BLaER1 treated with 17β-estradiol and CSF1 and Interleukin-3, amounts not matched to agents 10 nM and 100 nM (cell line): ENCODE data around the gene KIAA2012.

Experiments used
- H3K27ac ChIP-seq, 11 experiments: shearing (Covaris generic); formaldehyde crosslinking; 2 replicates each; pipeline ENCODE4 v1.8.1; 2022
- H3K27me3 ChIP-seq, 11 experiments: shearing (Covaris generic); formaldehyde crosslinking; 2 replicates each; pipeline ENCODE4 v1.8.1; 2022
- H3K36me3 ChIP-seq, 11 experiments: shearing (Covaris generic); formaldehyde crosslinking; 2 replicates each; pipeline ENCODE4 v1.8.1; 2022
- H3K4me1 ChIP-seq, 10 experiments: shearing (Covaris generic); formaldehyde crosslinking; 2 replicates each; pipeline ENCODE4 v1.8.1; 2022
- H3K4me2 ChIP-seq, 11 experiments: shearing (Covaris generic); formaldehyde crosslinking; 2 replicates each; pipeline ENCODE4 v1.8.1; 2022
- H3K4me3 ChIP-seq, 10 experiments: shearing (Covaris generic); formaldehyde crosslinking; 2 replicates each; pipeline ENCODE4 v1.8.1; 2022
- H3K9ac ChIP-seq, 11 experiments: shearing (Covaris generic); formaldehyde crosslinking; 2 replicates each; pipeline ENCODE4 v1.8.1; 2022
- H3K9me3 ChIP-seq, 11 experiments: shearing (Covaris generic); formaldehyde crosslinking; replicated peaks in 1 of 11; 2 replicates each; pipeline ENCODE4 v1.8.1; 2022
- H4K20me1 ChIP-seq, 11 experiments: shearing (Covaris generic); formaldehyde crosslinking; 2 replicates each; pipeline ENCODE4 v1.8.1; 2022
- Cebpa-rat ChIP-seq, 11 experiments: shearing (Covaris generic); IDR thresholded peaks; 2 replicates each; pipeline ENCODE4 v1.8.1; 2022

KIAA2012 gene

DNA sequence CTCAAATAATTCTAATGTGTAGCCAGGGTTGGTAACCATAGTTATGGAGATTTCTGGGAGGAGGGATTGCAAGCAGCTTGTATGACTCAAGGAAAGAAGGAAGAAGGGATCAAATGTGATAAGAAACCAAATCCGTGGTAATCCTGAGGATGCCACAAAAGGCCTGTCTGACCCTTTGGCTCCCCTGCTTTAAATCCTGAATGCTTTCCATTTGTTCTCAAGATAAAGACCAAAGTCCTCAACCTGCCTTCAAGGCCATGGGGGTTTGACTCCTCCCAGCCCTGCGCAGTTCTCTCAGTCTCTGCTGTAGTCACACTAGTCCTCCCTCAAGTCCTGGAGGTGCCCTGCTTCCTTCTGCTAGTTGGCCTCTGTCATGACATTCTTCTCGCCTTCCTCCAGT lies 91.4 kb downstream of the KIAA2012 start:
- no peak for TF ChIP-seq Cebpa-rat (IDR thresholded peaks at IDR 0.05)
- no peaks in the 10 kb centered on the region for H4K20me1 ChIP-seq
- no peaks in the 10 kb centered on the region for H3K36me3 ChIP-seq
- no peaks in the 10 kb centered on the region for H3K27me3 ChIP-seq
- no peak overlapping the region for H3K9ac ChIP-seq
- H3K4me2 ChIP-seq: no peak overlapping the region
- H3K4me1 ChIP-seq: peaks cover 0 to 11% (median 0%) of the 10 kb centered on the region in 10 experiments; a peak in 7 of 20 replicates
- no peaks in the 10 kb centered on the region for H3K9me3 ChIP-seq
- H3K4me3 ChIP-seq: no peak overlapping the region
- H3K27ac ChIP-seq: no peak overlapping the region

DNA sequence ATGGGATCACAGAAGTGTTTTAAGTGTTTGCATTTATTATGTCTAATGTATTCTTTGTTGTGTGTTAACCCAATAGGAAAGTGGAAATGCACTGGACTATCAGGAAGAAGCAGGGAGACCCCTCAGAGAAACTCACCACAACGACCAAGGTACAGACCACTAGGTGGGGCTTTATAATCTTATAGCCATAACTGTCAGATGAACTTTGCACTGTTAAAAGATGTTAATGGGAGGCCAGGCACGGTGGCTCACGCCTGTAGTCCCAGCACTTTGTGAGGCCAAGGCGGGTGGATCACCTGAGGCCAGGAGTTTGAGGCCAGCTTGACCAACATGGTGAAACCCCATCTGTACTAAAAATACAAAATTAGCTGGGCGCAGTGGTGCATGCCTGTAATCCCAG lies 92.2 kb downstream of the KIAA2012 start:
- H4K20me1 ChIP-seq: no peaks in the 10 kb centered on the region
- H3K27ac ChIP-seq: no peak overlapping the region
- no peak for TF ChIP-seq Cebpa-rat (IDR thresholded peaks at IDR 0.05)
- no peak overlapping the region for H3K9ac ChIP-seq
- H3K4me2 ChIP-seq: no peak overlapping the region
- no peak overlapping the region for H3K4me3 ChIP-seq
- no peaks in the 10 kb centered on the region for H3K36me3 ChIP-seq
- H3K27me3 ChIP-seq: peaks cover 0 to 2% (median 0%) of the 10 kb centered on the region in 11 experiments; a peak in 3 of 22 replicates
- no peaks in the 10 kb centered on the region for H3K9me3 ChIP-seq
- peaks cover 0 to 11% (median 0%) of the 10 kb centered on the region in 10 experiments; a peak in 7 of 20 replicates for H3K4me1 ChIP-seq

DNA sequence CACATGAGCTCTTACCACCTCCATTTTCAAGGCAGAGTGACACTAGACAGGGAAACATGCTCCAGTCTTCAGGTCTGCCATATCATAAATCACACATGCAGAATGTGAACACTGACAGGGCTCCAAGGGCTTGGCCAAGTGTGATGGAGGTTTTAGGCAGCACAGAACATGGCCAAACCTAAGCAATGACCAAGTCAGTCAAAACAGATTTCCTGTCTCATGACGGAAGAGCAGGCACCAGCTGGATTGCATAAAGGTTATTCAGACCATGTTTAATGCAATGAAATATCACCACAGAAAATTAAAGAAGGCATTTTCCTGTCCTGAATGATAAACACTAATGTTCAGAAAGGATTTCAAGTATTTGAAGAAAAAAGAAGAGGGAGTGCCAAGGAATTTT lies 92.9 kb downstream of the KIAA2012 start:
- Histone ChIP-seq H3K27me3 (peaks cover 6 to 10% (median 7%) of the 10 kb centered on the region in 11 experiments; a peak in 21 of 22 replicates), H3K36me3 (no peaks in the 10 kb centered on the region), H3K4me1 (peaks cover 0 to 8% (median 0%) of the 10 kb centered on the region in 10 experiments; a peak in 7 of 20 replicates), H4K20me1 (no peaks in the 10 kb centered on the region), H3K4me3 (no peak overlapping the region), H3K4me2 (no peak overlapping the region), H3K27ac (no peak overlapping the region), H3K9ac (no peak overlapping the region), H3K9me3 (no peaks in the 10 kb centered on the region)
- no peak for TF ChIP-seq Cebpa-rat (IDR thresholded peaks at IDR 0.05)

DNA sequence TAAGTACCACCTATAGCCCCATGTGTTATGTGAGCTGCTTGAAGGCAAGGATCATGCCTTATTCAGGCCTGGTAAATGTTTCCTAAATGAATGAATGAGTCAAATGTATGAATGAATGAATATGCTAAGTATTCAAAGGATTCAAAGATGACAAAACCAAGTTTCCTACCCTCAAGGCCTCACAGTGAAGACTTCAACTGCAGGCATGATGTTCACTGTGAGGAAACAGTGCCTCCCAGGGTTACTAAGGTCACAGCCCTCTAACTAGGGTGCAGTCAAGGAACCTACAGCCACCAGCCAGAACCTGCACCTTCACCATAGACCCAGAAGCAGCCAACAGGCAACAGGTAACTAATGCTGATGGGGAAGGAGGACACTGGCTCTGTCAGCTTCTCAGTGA lies 96.1 kb downstream of the KIAA2012 start:
- H3K9ac ChIP-seq: no peak overlapping the region
- peaks cover 0 to 29% (median 0%) of the 10 kb centered on the region in 10 experiments; a peak in 7 of 20 replicates for H3K4me1 ChIP-seq
- H3K9me3 ChIP-seq: no peaks in the 10 kb centered on the region
- TF ChIP-seq Cebpa-rat (IDR thresholded peaks at IDR 0.05): no peak
- no peak overlapping the region for H3K4me3 ChIP-seq
- H3K27me3 ChIP-seq: peaks cover 13 to 23% (median 20%) of the 10 kb centered on the region in 11 experiments
- no peaks in the 10 kb centered on the region for H4K20me1 ChIP-seq
- no peak overlapping the region for H3K4me2 ChIP-seq
- H3K36me3 ChIP-seq: no peaks in the 10 kb centered on the region
- no peak overlapping the region for H3K27ac ChIP-seq

DNA sequence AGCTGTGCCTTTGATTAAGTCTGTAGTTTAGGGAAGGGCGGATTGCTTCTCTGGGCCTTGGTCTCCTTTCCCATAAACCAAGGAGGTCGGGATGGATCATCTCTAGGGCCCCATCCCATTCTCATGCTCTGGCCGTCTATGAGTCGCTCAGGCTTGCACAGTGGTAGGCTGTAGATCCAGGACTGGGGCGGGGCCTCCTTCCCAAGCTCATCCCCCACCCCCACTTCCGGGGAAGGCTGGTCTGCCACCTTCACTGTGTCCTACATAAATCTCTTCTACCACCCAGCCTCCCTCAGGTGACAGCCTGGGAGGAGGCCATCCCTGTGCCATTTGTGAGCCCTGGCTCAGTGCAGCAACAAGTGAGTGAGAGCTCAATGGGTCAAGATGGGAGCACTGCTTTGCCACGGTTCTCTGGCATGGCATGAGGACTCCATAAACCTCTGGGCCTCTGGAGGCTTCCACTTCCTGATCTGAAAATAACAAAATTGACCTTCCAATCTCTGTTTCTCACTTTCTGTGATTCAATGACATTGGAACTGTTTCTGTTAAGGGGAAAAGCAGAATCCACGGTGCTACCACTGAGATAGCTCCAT lies 96.9 kb downstream of the KIAA2012 start:
- H3K9me3 ChIP-seq: no peaks in the 10 kb centered on the region
- H3K4me1 ChIP-seq: peaks cover 0 to 29% (median 0%) of the 10 kb centered on the region in 10 experiments; a peak in 7 of 20 replicates
- no peak overlapping the region for H3K9ac ChIP-seq
- no peak overlapping the region for H3K4me2 ChIP-seq
- TF ChIP-seq Cebpa-rat (IDR thresholded peaks at IDR 0.05): no peak
- H4K20me1 ChIP-seq: no peaks in the 10 kb centered on the region
- no peaks in the 10 kb centered on the region for H3K36me3 ChIP-seq
- peaks cover 13 to 23% (median 20%) of the 10 kb centered on the region in 11 experiments for H3K27me3 ChIP-seq
- H3K27ac ChIP-seq: no peak overlapping the region
- no peak overlapping the region for H3K4me3 ChIP-seq

DNA sequence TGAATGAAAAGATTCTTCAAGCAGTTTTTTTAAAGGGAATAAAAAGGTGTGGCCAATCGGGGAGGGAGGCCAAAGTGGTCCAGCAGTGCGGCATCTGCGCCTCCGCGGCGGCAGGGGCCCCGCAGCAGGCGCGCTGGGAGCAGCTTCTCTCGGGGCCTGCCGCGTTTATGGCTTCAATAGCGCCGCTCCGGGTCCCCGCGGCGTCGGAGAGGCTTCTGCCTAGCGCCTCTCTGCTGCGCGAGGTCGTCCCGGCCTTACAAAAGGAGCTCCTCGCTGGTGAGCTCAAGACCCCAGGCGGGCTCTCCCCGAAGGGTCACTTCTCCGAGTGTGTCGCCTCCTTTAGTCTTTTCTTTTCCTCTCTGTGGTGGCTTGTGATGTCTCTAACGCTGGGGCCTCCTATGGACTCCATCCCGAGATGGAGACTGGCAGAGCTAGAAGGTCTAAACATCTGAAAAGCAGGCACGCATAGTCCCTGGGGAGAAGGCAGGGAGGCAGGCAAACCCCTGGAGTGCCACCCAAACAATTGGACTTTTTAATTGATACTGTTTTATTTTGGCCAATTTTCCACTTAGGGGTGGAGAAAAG lies 98.3 kb downstream of the KIAA2012 start:
- H3K4me3 ChIP-seq: no peak overlapping the region
- TF ChIP-seq Cebpa-rat (IDR thresholded peaks at IDR 0.05): no peak
- H3K9ac ChIP-seq: no peak overlapping the region
- no peak overlapping the region for H3K27ac ChIP-seq
- peaks cover 13 to 23% (median 20%) of the 10 kb centered on the region in 11 experiments for H3K27me3 ChIP-seq
- H3K4me1 ChIP-seq: peaks cover 0 to 29% (median 0%) of the 10 kb centered on the region in 10 experiments; a peak in 7 of 20 replicates
- no peaks in the 10 kb centered on the region for H4K20me1 ChIP-seq
- H3K9me3 ChIP-seq: no peaks in the 10 kb centered on the region
- peak overlapping the region in 10 of 11 experiments; percentile 1 to 57 (median 45); a peak in 15 of 22 replicates for H3K4me2 ChIP-seq
- no peaks in the 10 kb centered on the region for H3K36me3 ChIP-seq

DNA sequence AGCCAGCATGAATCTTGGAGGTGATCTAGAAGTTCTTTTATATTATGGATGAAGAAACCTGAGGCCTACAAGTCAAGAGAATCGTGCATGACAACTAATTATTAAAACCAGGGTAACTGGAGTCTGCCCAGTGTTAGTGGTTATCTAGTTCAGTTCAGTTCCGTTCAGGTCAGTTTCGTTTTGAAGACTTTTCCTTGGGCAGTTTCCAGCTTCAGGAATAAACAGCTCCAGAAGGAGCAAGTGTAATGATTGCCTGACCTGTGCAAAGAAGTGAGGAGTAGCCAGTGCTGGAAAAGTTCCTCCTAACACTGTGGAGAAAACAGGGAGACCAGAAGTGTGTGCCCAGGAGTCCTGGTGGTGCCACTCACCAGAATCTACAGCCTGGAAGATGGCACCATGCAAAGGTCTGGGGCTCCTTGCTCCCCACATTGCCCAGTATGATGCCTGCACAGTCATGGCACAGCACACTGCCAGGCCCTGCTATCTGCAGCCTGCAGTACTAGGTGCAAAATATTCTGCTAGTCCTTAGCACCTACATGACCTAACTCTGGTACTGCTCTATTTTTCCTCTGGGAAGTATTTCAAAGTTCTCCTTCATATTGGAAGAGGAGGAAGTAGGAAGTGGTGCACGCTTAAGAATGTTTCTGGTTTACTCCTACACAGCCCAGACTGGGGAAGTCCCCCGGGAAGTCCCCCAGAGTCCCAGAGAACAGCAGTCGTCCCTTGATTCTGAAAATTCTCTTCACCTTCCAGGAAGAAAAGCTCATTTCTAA lies 99.6 kb downstream of the KIAA2012 start:
- Histone ChIP-seq H3K27ac (no peak overlapping the region), H3K4me2 (peak overlapping the region in 3 of 11 experiments; percentile 53 to 69 (median 63); a peak in 6 of 22 replicates)

DNA sequence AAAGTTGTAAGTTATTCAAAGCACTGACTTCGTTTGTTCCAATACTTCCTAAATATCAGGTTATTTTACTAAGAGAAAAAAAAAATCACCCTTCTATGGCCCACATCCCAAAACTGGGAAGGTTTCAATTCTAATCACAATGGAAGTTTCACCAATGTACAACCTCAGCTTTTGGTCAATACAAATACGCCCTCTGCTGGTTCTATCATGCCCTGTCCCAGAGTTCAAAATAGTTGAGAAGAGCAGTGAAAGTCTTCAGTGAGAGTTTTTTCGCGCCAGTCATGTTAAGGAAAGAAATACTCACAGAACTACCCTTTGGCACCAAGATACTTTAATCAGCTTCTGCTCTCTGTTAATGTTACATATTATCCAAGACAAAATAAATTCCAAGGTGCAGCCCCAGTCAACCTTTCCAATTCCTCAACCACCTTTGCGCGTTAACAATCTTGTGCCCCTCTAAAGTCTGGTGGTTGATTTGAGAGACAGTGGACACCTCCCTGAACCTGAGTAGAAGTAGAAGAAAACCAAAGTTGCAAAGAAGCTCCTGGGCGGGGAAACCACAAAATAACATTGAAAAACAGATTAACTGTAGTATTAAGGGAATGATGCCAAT lies 105.4 kb downstream of the KIAA2012 start:
- Histone ChIP-seq H3K36me3 (no peaks in the 10 kb centered on the region), H3K27me3 (no peaks in the 10 kb centered on the region), H3K4me3 (no peak overlapping the region), H3K27ac (no peak overlapping the region), H4K20me1 (no peaks in the 10 kb centered on the region), H3K9me3 (no peaks in the 10 kb centered on the region), H3K4me2 (no peak overlapping the region), H3K4me1 (peaks cover 0 to 6% (median 0%) of the 10 kb centered on the region in 10 experiments; a peak in 3 of 20 replicates), H3K9ac (no peak overlapping the region)
- no peak for TF ChIP-seq Cebpa-rat (IDR thresholded peaks at IDR 0.05)

More for the DNA sequence above, 99.6 kb downstream of the KIAA2012 start:
- H4K20me1 ChIP-seq: no peaks in the 10 kb centered on the region
- no peak overlapping the region for H3K4me3 ChIP-seq
- peaks cover 13 to 23% (median 20%) of the 10 kb centered on the region in 11 experiments for H3K27me3 ChIP-seq
- no peak for TF ChIP-seq Cebpa-rat (IDR thresholded peaks at IDR 0.05)
- peaks cover 0 to 29% (median 0%) of the 10 kb centered on the region in 10 experiments; a peak in 7 of 20 replicates for H3K4me1 ChIP-seq
- H3K9ac ChIP-seq: no peak overlapping the region
- no peaks in the 10 kb centered on the region for H3K9me3 ChIP-seq
- no peaks in the 10 kb centered on the region for H3K36me3 ChIP-seq

DNA sequence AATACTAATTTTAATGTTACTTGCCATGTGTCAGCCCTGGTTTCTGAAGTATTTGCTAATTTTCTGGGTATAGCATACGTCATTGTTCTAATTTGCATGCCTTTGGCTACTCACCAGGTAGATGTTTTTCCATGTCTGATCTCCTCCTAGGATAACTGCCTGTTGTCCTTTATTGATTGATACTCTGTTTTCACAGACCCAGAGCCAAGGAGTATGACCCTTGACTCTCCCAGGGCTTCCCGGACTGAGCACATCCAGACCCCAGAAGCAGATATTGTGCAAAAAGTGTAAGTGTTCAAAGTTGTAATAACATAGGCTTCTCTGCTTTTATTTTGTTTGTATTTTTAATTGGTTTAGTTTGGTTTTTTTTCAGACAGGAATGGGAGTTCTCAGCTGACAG lies 111.5 kb downstream of the KIAA2012 start:
- Histone ChIP-seq H4K20me1 (no peaks in the 10 kb centered on the region), H3K4me2 (no peak overlapping the region), H3K9ac (no peak overlapping the region), H3K9me3 (no peaks in the 10 kb centered on the region), H3K27me3 (no peaks in the 10 kb centered on the region), H3K4me1 (no peaks in the 10 kb centered on the region), H3K27ac (no peak overlapping the region), H3K36me3 (no peaks in the 10 kb centered on the region), H3K4me3 (no peak overlapping the region)
- no peak for TF ChIP-seq Cebpa-rat (IDR thresholded peaks at IDR 0.05)
